Suprapubic skin (tissue), 3 donors: Measurements from ENCODE around the gene TOMM7.

ENCODE experiments used
- CTCF ChIP-seq, 2 donors: fragments of 200-600 bp in 1 of 2; fragments of 450-650 bp in 1 of 2; sonication (generic) in 1 of 2; IDR thresholded peaks; one replicate each; pipeline ENCODE4 v1.5.1; 2016 to 2019; ENCODE audit warnings: antibody characterized with exemption in 2 of 2, mild to moderate bottlenecking in 1 of 2, moderate library complexity in 1 of 2
- EP300 ChIP-seq: sonication (generic); formaldehyde crosslinking; IDR thresholded peaks from one replicate; pipeline ENCODE4 v1.6.1; 2017; ENCODE audit warnings: antibody characterized with exemption
- POLR2A ChIP-seq, 2 donors: fragments of 450-650 bp; IDR thresholded peaks; one replicate each; pipeline ENCODE4 v1.6.1; 2017; ENCODE audit warnings: antibody characterized with exemption in 2 of 2, mild to moderate bottlenecking in 2 of 2, moderate library complexity in 2 of 2

- TF ChIP-seq POLR2A (IDR thresholded peaks at IDR 0.05) (no peak), CTCF (IDR thresholded peaks at IDR 0.05) (no peak), EP300 (no peak)
Observed at GRCh38 chr7:22810843-22811242, 11.8 kb downstream of the TOMM7 start.
